ENCODE measurements around the gene GRHL3.

GRCh38 chr1:24317081-24317480 lies 2.1 kb upstream of the GRHL3 start:
- TF ChIP-seq EZH2phosphoT487 (IDR thresholded peaks at IDR 0.05; ENCODE audit: insufficient read depth, low read depth) (no peak), EZH2 (IDR thresholded peaks at IDR 0.05; ENCODE audit: insufficient read depth, poor library complexity, severe bottlenecking) (no peak)
